ENCODE results near the gene GRIN1.

GRIN1 gene

DNA sequence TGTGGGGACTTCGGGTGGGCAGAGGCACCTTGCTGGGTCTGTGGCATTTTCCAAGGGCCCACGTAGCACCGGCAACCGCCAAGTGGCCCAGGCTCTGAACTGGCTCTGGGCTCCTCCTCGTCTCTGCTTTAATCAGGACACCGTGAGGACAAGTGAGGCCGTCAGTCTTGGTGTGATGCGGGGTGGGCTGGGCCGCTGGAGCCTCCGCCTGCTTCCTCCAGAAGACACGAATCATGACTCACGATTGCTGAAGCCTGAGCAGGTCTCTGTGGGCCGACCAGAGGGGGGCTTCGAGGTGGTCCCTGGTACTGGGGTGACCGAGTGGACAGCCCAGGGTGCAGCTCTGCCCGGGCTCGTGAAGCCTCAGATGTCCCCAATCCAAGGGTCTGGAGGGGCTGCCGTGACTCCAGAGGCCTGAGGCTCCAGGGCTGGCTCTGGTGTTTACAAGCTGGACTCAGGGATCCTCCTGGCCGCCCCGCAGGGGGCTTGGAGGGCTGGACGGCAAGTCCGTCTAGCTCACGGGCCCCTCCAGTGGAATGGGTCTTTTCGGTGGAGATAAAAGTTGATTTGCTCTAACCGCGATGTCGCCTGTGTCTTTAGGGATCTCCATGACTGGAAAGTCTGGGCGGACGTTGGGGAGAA is 30.2 kb upstream of the GRIN1 start:
- no peak for TF ChIP-seq ZNF274 (IDR thresholded peaks at IDR 0.05; ENCODE audit: low read depth, low read length)
- H3K4me3 ChIP-seq (ENCODE audit: low read length) = no peak overlapping the region

DNA sequence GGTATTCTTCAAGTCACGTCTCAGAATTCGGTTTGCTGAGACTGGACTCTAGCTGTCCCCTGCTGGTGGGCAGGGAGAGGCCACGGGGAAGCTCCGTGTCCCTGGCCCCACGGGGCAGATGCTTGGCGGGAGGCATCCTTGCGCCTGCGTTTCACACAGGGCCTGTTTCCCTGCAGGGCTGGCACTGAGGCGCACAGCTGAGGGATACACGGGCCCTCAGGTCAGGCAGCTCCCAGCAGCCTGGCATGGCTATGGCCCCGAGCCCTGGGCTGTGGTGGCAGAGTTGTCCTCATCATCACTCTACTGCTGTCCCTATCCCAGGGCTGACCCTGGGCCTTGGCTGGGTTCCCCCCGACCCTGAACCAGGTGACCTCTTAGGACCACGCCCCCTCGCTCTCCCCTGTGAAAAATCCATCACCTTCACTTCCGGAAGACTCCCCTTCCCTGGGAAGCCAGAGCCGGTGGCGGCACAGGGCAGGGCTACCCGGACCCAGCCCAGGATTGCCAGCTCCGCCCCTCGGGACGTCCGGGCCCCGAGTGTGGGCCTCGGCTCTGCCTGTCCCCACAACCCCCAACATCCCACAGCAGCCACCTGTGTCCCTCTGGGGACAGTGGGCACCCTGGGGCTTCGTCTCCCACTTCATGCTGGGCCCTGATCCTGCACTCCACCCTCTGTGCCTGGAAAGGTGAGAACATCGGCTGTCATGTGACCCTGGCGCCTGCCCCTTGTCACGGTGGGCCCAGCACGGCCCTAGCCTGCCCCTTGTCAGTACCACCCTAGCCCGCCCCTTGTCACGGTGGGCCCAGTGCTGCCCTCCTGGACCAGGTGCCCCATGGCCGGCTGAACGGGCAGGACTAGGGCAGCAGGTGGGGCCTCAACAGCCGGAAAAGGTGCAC is 29.5 kb upstream of the GRIN1 start:
- no peak overlapping the region for H3K4me3 ChIP-seq (ENCODE audit: low read length)

GRCh38 chr9:137110147-137110910 is 28.6 kb upstream of the GRIN1 start:
- H3K4me3 ChIP-seq (ENCODE audit: low read length) = no peak overlapping the region
- TF ChIP-seq ZNF274 (IDR thresholded peaks at IDR 0.05; ENCODE audit: low read depth, low read length) = no peak

More for the DNA sequence above, 29.5 kb upstream of the GRIN1 start:
- no peak for TF ChIP-seq ZNF274 (IDR thresholded peaks at IDR 0.05; ENCODE audit: low read depth, low read length)

DNA sequence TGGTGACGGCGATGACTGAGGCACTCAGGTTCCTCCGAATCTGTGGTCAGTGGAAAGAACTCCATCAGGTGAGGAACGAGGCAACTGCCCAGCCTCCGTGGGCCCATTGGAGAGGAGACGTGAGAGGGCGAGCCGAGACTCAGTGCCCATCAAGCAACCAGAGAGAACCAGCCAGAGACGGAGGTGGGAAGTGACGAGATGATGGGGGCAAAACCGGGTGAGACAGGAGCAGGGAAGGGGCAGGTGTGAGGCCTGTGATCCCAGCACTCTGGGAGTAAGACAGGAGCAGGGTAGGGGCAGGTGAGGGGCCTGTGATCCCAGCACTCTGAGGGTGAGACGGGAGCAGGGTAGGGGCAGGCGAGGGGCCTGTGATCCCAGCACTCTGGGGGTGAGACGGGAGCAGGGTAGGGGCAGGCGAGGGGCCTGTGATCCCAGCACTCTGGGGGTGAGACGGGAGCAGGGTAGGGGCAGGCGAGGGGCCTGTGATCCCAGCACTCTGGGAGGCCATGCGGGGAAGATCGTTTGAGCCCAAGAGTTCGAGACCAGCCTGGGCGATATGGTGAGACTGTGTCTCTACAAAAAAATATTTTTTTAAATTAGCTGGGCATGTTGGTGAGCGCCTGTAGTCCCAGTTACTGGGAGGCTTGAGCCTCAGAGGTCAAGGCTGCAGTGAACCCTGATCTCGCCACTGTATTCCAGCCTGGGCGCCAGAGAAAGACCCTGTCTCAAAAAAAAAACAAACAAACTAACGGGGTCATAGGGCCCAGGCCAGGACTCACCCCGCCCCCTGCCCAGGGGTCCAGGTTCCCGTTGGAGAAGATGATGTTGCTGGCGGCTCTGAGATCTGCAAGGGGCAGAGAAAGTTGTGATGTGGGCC is 27.8 kb upstream of the GRIN1 start:
- no peak overlapping the region for H3K4me3 ChIP-seq (ENCODE audit: low read length)
- TF ChIP-seq ZNF274 (IDR thresholded peaks at IDR 0.05; ENCODE audit: low read depth, low read length) = no peak

DNA sequence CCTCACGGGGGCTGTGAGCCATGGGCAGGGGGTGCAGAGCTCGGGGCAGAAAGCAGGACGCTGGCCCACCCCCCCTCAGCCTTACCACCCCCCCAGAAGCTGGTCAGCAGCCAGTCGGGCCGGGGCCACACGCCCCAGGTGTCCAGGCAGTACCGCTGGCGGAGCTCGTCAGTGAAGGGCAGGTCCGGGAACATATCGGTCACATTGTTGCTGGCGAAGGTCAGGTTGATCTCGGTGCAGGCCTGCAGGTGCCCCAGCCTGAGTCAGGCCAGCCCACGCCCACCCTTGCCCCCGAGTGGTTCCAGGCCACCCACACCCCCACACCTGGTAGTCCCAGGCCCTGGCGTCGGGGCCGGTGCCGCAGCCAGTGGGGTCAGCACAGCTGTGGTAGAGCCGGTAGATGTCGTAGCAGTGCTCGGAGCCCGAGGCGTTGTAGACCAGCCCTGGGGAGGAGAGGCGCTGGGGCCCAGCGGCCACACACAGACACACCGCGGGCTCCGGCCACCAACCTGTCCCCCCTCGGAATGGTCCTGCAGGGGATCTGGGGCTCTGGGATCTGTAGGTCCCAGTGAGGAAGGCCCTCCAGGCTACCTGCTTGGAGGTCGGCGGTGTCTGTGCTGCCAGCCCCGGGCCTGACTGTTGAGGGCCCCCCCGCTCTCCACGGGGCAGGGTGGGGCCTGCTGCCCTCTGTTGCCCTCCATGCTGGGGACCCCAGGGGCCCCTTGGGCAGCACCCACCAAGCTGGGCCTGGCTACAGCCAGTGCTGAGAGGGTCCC is 27.0 kb upstream of the GRIN1 start:
- no peak for TF ChIP-seq ZNF274 (IDR thresholded peaks at IDR 0.05; ENCODE audit: low read depth, low read length)
- no peak overlapping the region for H3K4me3 ChIP-seq (ENCODE audit: low read length)

GRCh38 chr9:137112564-137113384 is 26.2 kb upstream of the GRIN1 start:
- no peak for TF ChIP-seq ZNF274 (IDR thresholded peaks at IDR 0.05; ENCODE audit: low read depth, low read length)
- H3K4me3 ChIP-seq (ENCODE audit: low read length) = no peak overlapping the region

GRCh38 chr9:137113385-137114159 is 25.4 kb upstream of the GRIN1 start:
- no peak overlapping the region; the same call in 1 of the 2 replicates for H3K4me3 ChIP-seq (ENCODE audit: low read length)
- TF ChIP-seq ZNF274 (IDR thresholded peaks at IDR 0.05; ENCODE audit: low read depth, low read length) = no peak

DNA sequence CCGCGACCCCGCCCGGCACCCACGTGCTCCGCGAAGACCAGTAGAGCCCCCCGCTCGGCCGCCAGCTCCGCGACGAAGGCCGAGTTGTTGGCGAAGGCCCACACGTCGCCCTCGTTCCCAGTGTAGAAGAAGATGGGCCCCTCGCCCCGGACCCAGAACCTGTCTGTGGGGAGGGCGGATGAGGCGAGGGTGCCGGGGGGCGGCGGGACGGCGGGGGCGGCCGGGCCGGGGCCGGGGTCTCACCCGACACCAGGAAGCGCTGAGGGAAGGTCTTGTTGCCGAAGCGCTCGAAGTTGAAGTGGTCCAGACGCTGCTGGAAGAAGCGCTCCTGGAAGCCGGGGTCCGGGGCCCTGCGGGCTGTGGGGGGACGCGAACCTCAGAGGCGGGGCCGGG is 24.7 kb upstream of the GRIN1 start:
- peak overlapping the region; percentile 66; the same call in 1 of the 2 replicates for H3K4me3 ChIP-seq (ENCODE audit: low read length)
- TF ChIP-seq ZNF274 (IDR thresholded peaks at IDR 0.05; ENCODE audit: low read depth, low read length) = no peak

DNA sequence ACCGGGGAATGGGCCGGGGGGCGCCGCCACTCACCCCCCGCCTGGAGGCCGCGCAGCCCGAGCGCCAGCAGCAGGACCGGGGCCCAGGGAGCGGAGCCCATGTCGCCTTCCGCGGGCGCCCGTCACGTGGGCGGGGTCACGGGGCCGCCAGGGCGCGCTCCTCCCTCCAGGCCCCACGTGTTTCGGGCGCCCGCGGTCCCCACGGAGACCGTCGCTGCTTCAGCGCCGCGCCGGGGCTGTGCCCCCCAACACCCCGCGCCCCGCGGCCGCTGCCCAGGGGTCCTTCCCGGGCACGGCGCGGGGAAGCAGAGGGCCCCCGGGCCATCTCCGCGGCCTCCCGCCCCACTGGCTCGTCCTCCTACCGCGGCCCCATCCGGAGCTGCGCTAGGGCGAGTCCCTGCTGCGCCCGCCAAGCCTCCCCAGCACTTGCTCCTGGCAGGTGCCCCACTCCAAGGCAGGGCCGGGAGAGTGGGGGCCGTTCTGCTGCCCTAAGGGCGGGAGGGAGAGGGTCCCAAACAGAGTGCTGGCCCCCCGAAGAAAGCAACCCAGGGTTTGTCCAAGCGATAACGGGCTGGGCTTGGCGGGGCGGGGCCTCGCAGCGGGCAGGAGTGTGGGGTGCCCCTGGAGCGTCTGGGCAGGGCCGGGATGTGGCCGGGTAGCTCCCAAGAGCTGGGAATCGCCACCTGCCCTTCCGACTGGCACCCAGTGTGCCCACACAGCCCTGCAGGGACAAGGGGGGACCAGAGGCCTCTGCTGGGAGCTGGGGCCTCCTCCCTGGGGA is 24.2 kb upstream of the GRIN1 start, which contains the start of gene DPP7:
DPP7 (minus strand) TSS at position 121 of the 781 bp plus-strand sequence; CDS start at position 101, 20 bp downstream.
- no peak for TF ChIP-seq ZNF274 (IDR thresholded peaks at IDR 0.05; ENCODE audit: low read depth, low read length)
- peak within 1 kb of the TSS; percentile 66; the same call in 1 of the 2 replicates for H3K4me3 ChIP-seq (ENCODE audit: low read length)

GRCh38 chr9:137115394-137116026 is 23.4 kb upstream of the GRIN1 start:
- H3K4me3 ChIP-seq (ENCODE audit: low read length) = no peak overlapping the region
- TF ChIP-seq ZNF274 (IDR thresholded peaks at IDR 0.05; ENCODE audit: low read depth, low read length) = no peak
